Thoracic aorta (tissue), 2 donors: ENCODE measurements around the gene CLCN1. TPM values are rescaled to one million over a fixed set of nuclear protein-coding genes. Genes with fewer than 3 reads are reported as not detected.

Experiments
- ATAC-seq: fragments of 150-250 bp; one replicate; pipeline ENCODE4 v1.8.0; 2017; ENCODE audit warnings: low read depth; ENCODE audit not compliant: insufficient number of reproducible peaks, low FRiP score
- DNase-seq: peaks from one replicate; pipeline ENCODE4 v3.0.0-alpha.2; 2020; ENCODE audit warnings: low spot score
- H3K27ac ChIP-seq, 2 donors: fragments of 200-600 bp; sonication (generic); 1 replicate in 1 of 2; 2 replicates in 1 of 2; pipeline ENCODE4 v1.5.1; 2016; ENCODE audit warnings: mild to moderate bottlenecking in 2 of 2, moderate library complexity in 2 of 2
- H3K27me3 ChIP-seq: fragments of 200-600 bp; sonication (generic); replicated peaks from 2 replicates; pipeline ENCODE4 v1.6.0; 2016; ENCODE audit warnings: mild to moderate bottlenecking; ENCODE audit not compliant: insufficient read depth
- H3K36me3 ChIP-seq: fragments of 200-600 bp; sonication (generic); one replicate; pipeline ENCODE4 v1.5.1; 2016
- H3K4me1 ChIP-seq, 2 donors: fragments of 200-600 bp; sonication (generic); 1 replicate in 1 of 2; 2 replicates in 1 of 2; pipeline versions ENCODE4 v1.5.1 to v1.6.0; 2016; ENCODE audit warnings: low read depth in 2 of 2, mild to moderate bottlenecking in 1 of 2; ENCODE audit not compliant: control insufficient read depth in 1 of 2
- H3K4me3 ChIP-seq: fragments of 200-600 bp; sonication (generic); 2 replicates; pipeline ENCODE4 v1.5.1; 2016; ENCODE audit warnings: mild to moderate bottlenecking
- H3K9me3 ChIP-seq: fragments of 200-600 bp; sonication (generic); 2 replicates; pipeline ENCODE4 v1.5.1; 2016
- CTCF ChIP-seq: fragments of 200-600 bp; sonication (generic); IDR thresholded peaks from one replicate; pipeline ENCODE4 v1.5.1; 2019; ENCODE audit warnings: antibody characterized with exemption
- total RNA-seq, 2 donors: library from RNA; depleted of rRNA; stranded (reverse); fragments of >200 nt; gene quantifications; one replicate each; pipeline versions ENCODE4 v1.1.0 to v1.2.3, GENCODE V29; 2016

CLCN1 gene
- total RNA-seq, 2 donors from 2014 or later: 0.68 TPM; not detected in 1

- peaks cover 53 to 98% of the 10 kb centered on the region in 2 donors for H3K4me1 ChIP-seq
- peaks cover 21% of the 10 kb centered on the region for H3K36me3 ChIP-seq
Measured at GRCh38 chr7:143388491-143389101, 72.7 kb downstream of the CLCN1 start.

GRCh38 chr7:143389316-143390103, 73.6 kb downstream of the CLCN1 start:
- Histone ChIP-seq H3K27me3 (no peaks in the 10 kb centered on the region), H3K27ac (peak overlapping the region; percentile 41 to 100), H3K9me3 (no peaks in the 10 kb centered on the region), H3K4me3 (no peak overlapping the region), H3K36me3 (peaks cover 21% of the 10 kb centered on the region), H3K4me1 (peaks cover 51 to 95% of the 10 kb centered on the region in 2 donors)
- DNase-seq (no peak), ATAC-seq (no peak)
- TF ChIP-seq CTCF: no peak

More at GRCh38 chr7:143388491-143389101, 72.7 kb downstream of the CLCN1 start:
- no peak for DNase-seq
- ATAC-seq: no peak
- Histone ChIP-seq H3K9me3 (no peaks in the 10 kb centered on the region), H3K27ac (peak overlapping the region; percentile 41 to 100), H3K4me3 (no peak overlapping the region), H3K27me3 (no peaks in the 10 kb centered on the region)
- TF ChIP-seq CTCF: no peak

- Histone ChIP-seq H3K4me3 (no peak overlapping the region), H3K36me3 (peaks cover 21% of the 10 kb centered on the region), H3K4me1 (peaks cover 46 to 95% of the 10 kb centered on the region in 2 donors), H3K27ac (peak overlapping the region; percentile 98 to 100), H3K27me3 (no peaks in the 10 kb centered on the region), H3K9me3 (no peaks in the 10 kb centered on the region)
- no peak for TF ChIP-seq CTCF
- ATAC-seq: no peak
- no peak for DNase-seq
Measured at GRCh38 chr7:143390104-143390772, 74.3 kb downstream of the CLCN1 start.

GRCh38 chr7:143390773-143391317, 74.9 kb downstream of the CLCN1 start:
- H3K27ac ChIP-seq: peak overlapping the region; percentile 98 to 100
- DNase-seq (no peak), ATAC-seq (no peak)
- peaks cover 47 to 95% of the 10 kb centered on the region in 2 donors for H3K4me1 ChIP-seq
- no peaks in the 10 kb centered on the region for H3K27me3 ChIP-seq
- H3K36me3 ChIP-seq: peaks cover 21% of the 10 kb centered on the region
- no peak for TF ChIP-seq CTCF
- no peaks in the 10 kb centered on the region for H3K9me3 ChIP-seq
- H3K4me3 ChIP-seq: peak overlapping the region; percentile 56
